Neural cell (in vitro differentiated cells): ENCODE measurements around the gene GGT5.

ENCODE experiments used
- EP300 ChIP-seq: fragments of 450-650 bp; conservative IDR thresholded peaks from 2 replicates; pipeline ENCODE4 v1.6.1; 2014; ENCODE audit warnings: antibody characterized with exemption, mild to moderate bottlenecking, moderate library complexity; ENCODE audit not compliant: poor library complexity, severe bottlenecking
- EZH2 ChIP-seq: fragments of 200-600, 300-800 bp; shearing (Covaris generic), sonication (generic); IDR thresholded peaks from 2 replicates; pipeline ENCODE4 v1.6.1; 2014; ENCODE audit warnings: antibody characterized with exemption, low read length, borderline replicate concordance, mild to moderate bottlenecking; ENCODE audit not compliant: insufficient read depth, poor library complexity, severe bottlenecking
- POLR2AphosphoS5 ChIP-seq: IDR thresholded peaks from 2 replicates; pipeline ENCODE4 v1.6.1; 2012
- TAF1 ChIP-seq: IDR thresholded peaks from 2 replicates; pipeline ENCODE4 v1.6.1; 2012; ENCODE audit warnings: low read depth
- TF ChIP-seq, protein P1 (sequence below): fragments of 450-650 bp; IDR thresholded peaks from 2 replicates; pipeline ENCODE4 v1.5.1; 2014; ENCODE audit warnings: antibody characterized with exemption, mild to moderate bottlenecking, moderate library complexity; ENCODE audit not compliant: poor library complexity, severe bottlenecking
- TF ChIP-seq, protein P2 (sequence below): IDR thresholded peaks from 2 replicates; pipeline ENCODE4 v1.6.1; 2012; ENCODE audit warnings: borderline replicate concordance

DNA sequence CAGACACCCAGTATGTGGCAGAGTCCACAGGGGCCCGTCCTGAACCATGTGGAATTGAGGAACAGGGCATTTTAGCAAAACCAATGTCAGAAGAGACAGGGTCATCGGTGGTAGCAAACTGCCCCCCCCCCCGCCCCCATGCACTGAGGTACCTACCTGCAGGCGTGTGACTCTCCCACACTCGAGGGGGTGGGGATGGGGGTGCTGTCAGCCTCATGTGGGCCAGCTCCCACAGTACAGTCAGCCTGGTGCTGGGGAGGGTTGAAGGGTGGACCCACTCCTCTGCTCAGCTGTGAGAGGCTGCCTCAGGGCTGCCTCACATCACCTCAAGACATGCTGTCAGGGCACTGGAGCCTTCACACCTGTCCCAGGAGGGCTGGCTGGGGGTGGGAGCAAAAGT lies 74.2 kb downstream of the GGT5 start:
- TF ChIP-seq, protein P1, sequence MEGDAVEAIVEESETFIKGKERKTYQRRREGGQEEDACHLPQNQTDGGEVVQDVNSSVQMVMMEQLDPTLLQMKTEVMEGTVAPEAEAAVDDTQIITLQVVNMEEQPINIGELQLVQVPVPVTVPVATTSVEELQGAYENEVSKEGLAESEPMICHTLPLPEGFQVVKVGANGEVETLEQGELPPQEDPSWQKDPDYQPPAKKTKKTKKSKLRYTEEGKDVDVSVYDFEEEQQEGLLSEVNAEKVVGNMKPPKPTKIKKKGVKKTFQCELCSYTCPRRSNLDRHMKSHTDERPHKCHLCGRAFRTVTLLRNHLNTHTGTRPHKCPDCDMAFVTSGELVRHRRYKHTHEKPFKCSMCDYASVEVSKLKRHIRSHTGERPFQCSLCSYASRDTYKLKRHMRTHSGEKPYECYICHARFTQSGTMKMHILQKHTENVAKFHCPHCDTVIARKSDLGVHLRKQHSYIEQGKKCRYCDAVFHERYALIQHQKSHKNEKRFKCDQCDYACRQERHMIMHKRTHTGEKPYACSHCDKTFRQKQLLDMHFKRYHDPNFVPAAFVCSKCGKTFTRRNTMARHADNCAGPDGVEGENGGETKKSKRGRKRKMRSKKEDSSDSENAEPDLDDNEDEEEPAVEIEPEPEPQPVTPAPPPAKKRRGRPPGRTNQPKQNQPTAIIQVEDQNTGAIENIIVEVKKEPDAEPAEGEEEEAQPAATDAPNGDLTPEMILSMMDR: no peak
- TF ChIP-seq POLR2AphosphoS5 (no peak), EP300 (no peak), EZH2 (no peak), TAF1 (no peak)
- TF ChIP-seq, protein P2, sequence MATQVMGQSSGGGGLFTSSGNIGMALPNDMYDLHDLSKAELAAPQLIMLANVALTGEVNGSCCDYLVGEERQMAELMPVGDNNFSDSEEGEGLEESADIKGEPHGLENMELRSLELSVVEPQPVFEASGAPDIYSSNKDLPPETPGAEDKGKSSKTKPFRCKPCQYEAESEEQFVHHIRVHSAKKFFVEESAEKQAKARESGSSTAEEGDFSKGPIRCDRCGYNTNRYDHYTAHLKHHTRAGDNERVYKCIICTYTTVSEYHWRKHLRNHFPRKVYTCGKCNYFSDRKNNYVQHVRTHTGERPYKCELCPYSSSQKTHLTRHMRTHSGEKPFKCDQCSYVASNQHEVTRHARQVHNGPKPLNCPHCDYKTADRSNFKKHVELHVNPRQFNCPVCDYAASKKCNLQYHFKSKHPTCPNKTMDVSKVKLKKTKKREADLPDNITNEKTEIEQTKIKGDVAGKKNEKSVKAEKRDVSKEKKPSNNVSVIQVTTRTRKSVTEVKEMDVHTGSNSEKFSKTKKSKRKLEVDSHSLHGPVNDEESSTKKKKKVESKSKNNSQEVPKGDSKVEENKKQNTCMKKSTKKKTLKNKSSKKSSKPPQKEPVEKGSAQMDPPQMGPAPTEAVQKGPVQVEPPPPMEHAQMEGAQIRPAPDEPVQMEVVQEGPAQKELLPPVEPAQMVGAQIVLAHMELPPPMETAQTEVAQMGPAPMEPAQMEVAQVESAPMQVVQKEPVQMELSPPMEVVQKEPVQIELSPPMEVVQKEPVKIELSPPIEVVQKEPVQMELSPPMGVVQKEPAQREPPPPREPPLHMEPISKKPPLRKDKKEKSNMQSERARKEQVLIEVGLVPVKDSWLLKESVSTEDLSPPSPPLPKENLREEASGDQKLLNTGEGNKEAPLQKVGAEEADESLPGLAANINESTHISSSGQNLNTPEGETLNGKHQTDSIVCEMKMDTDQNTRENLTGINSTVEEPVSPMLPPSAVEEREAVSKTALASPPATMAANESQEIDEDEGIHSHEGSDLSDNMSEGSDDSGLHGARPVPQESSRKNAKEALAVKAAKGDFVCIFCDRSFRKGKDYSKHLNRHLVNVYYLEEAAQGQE: no peak
